GM18505 (cell line): ENCODE results near the gene ABCC12.
"Not testable (repeated sequence)": the region's sequence is repeated elsewhere in the genome, so short reads cannot be mapped to it uniquely, and the experiment has no call there.

Experiments
- ATAC-seq: cut with Tn5 transposase; IDR thresholded peaks from one replicate; pipeline ENCODE4 v1.9.1; 2021; ENCODE audit not compliant: unreplicated experiment
- POLR2A ChIP-seq: IDR thresholded peaks from 4 replicates; pipeline ENCODE4 v1.6.1; 2011; ENCODE audit warnings: borderline replicate concordance; ENCODE audit not compliant: insufficient read depth, insufficient read length; ENCODE audit errors: extremely low read depth

ABCC12 gene

GRCh38 chr16:48155926-48156789 lies at the start of gene ABCC12:
Gene ABCC12, minus strand, starts transcription at chr16:48155993. Its CDS starts 9,569 bp downstream, at chr16:48146424.
- no peak for TF ChIP-seq POLR2A
- no peak for ATAC-seq

GRCh38 chr16:48204825-48205151 lies 49.0 kb upstream of the ABCC12 start:
- no peak for TF ChIP-seq POLR2A
- ATAC-seq = no peak

GRCh38 chr16:48203974-48204824 lies 48.4 kb upstream of the ABCC12 start:
- no peak for ATAC-seq
- no peak for TF ChIP-seq POLR2A

- TF ChIP-seq POLR2A = no peak
- ATAC-seq = no peak
Observed at GRCh38 chr16:48201515-48202201, 45.9 kb upstream of the ABCC12 start.

GRCh38 chr16:48197294-48197693 lies 41.5 kb upstream of the ABCC12 start:
- ATAC-seq = no peak
- TF ChIP-seq POLR2A = no peak

- ATAC-seq = no peak
- TF ChIP-seq POLR2A = no peak
Observed at GRCh38 chr16:48194828-48195556, 39.2 kb upstream of the ABCC12 start.

GRCh38 chr16:48193846-48194245 lies 38.1 kb upstream of the ABCC12 start:
- no peak for TF ChIP-seq POLR2A
- ATAC-seq = no peak

- peak; percentile 86 for ATAC-seq
- TF ChIP-seq POLR2A = no peak
Observed at GRCh38 chr16:48188449-48189102, 32.8 kb upstream of the ABCC12 start.

- TF ChIP-seq POLR2A = no peak
- no peak for ATAC-seq
Observed at GRCh38 chr16:48187779-48188178, 32.0 kb upstream of the ABCC12 start.

- no peak for TF ChIP-seq POLR2A
Observed at GRCh38 chr16:48184681-48185080, 28.9 kb upstream of the ABCC12 start.

GRCh38 chr16:48182979-48183537 lies 27.3 kb upstream of the ABCC12 start:
- ATAC-seq = no peak

More at GRCh38 chr16:48184681-48185080, 28.9 kb upstream of the ABCC12 start:
- no peak for ATAC-seq

GRCh38 chr16:48181746-48182520 lies 26.1 kb upstream of the ABCC12 start:
- not testable (repeated sequence) for ATAC-seq

More at GRCh38 chr16:48182979-48183537, 27.3 kb upstream of the ABCC12 start:
- TF ChIP-seq POLR2A = no peak
